B cell (primary cell): ENCODE measurements around the gene FASTK. TPM values are rescaled to one million over a fixed set of nuclear protein-coding genes. Genes with fewer than 3 reads are reported as not detected.
"Not testable (repeated sequence)": the region's sequence is repeated elsewhere in the genome, so short reads cannot be mapped to it uniquely, and the experiment has no call there.

Experiments used
- ATAC-seq: fragments of 200-7000 bp; cut with Tn5 transposase; one replicate; pipeline ENCODE4 v1.10.0; 2021; ENCODE audit warnings: low read depth, mild to moderate bottlenecking, moderate number of reproducible peaks, moderate library complexity
- CTCF ChIA-PET: fragments of 350-600 bp; sonication (Branson Sonifier 250); formaldehyde crosslinking; loops from one replicate; lab custom pipeline; 2021; ENCODE audit warnings: antibody characterized with exemption, inconsistent platforms; lab: Charles Lee
- POLR2A ChIA-PET: fragments of 350-600 bp; sonication (Branson Sonifier 250); formaldehyde crosslinking; loops from one replicate; lab custom pipeline; 2021; ENCODE audit warnings: antibody characterized with exemption; lab: Charles Lee
- DNase-seq: peaks from one replicate; pipeline ENCODE4 v3.0.0; 2013
- H2AFZ ChIP-seq: 2 replicates; pipeline ENCODE4 v1.6.1; 2012; ENCODE audit warnings: mild to moderate bottlenecking, low read depth, low read length; ENCODE audit not compliant: insufficient read depth, poor library complexity, severe bottlenecking
- H3K27ac ChIP-seq, 2 donors: 1 replicate in 1 of 2; 2 replicates in 1 of 2; pipeline ENCODE4 v1.5.1; 2012 to 2013; ENCODE audit warnings: low read length in 2 of 2, mild to moderate bottlenecking in 2 of 2, moderate library complexity in 1 of 2
- H3K27me3 ChIP-seq, 4 experiments: fragments of 200-600 bp in 1 of 4; sonication (generic) in 1 of 4; replicated peaks in 1 of 4; 1 replicate in 2 of 4; 2 replicates in 2 of 4; pipeline versions ENCODE4 v1.6.1 to v1.7.0; 2013 to 2016; ENCODE audit warnings: low read length in 3 of 4, mild to moderate bottlenecking in 2 of 4, mixed read lengths in 1 of 4, moderate library complexity in 1 of 4; ENCODE audit not compliant: insufficient read depth in 4 of 4, control insufficient read depth in 3 of 4; ENCODE audit errors: control extremely low read depth in 1 of 4
- H3K36me3 ChIP-seq, 2 experiments: replicated peaks in 1 of 2; 1 replicate in 1 of 2; 2 replicates in 1 of 2; pipeline versions ENCODE4 v1.6.1 to v1.7.1; 2013; ENCODE audit warnings: low read length in 1 of 2; ENCODE audit not compliant: insufficient read depth in 2 of 2, control insufficient read depth in 1 of 2; ENCODE audit errors: control extremely low read depth in 1 of 2, extremely low read depth in 1 of 2
- H3K4me1 ChIP-seq, 2 donors: fragments of 200-600 bp in 1 of 2; sonication (generic) in 1 of 2; 1 replicate in 1 of 2; 2 replicates in 1 of 2; pipeline versions ENCODE4 v1.5.1 to v1.6.1; 2013 to 2017; ENCODE audit warnings: low read length in 2 of 2; ENCODE audit not compliant: control insufficient read depth in 2 of 2, insufficient read depth in 2 of 2
- H3K4me2 ChIP-seq: replicated peaks from 2 replicates; pipeline ENCODE3; 2012; ENCODE audit warnings: mild to moderate bottlenecking, low read depth, low read length; ENCODE audit not compliant: poor library complexity, severe bottlenecking
- H3K4me3 ChIP-seq, 5 experiments: fragments of 200-600 bp in 1 of 5; sonication (generic) in 1 of 5; 1 replicate in 3 of 5; 2 replicates in 2 of 5; pipeline versions ENCODE4 v1.5.1 to v1.7.0; 2011 to 2016; ENCODE audit warnings: low read length in 4 of 5, mild to moderate bottlenecking in 4 of 5, low read depth in 2 of 5, control low read depth in 1 of 5, moderate library complexity in 1 of 5; ENCODE audit not compliant: insufficient read depth in 1 of 5; ENCODE audit errors: control extremely low read depth in 1 of 5, extremely low read depth in 1 of 5
- H3K79me2 ChIP-seq: fragments of 200-600 bp; sonication (generic); one replicate; pipeline ENCODE4 v1.6.0; 2016; ENCODE audit warnings: low read length; ENCODE audit not compliant: control insufficient read depth, insufficient read depth
- H3K9ac ChIP-seq: fragments of 200-600 bp; sonication (generic); 2 replicates; pipeline ENCODE4 v1.6.1; 2017; ENCODE audit warnings: mild to moderate bottlenecking, low read length, moderate library complexity
- H3K9me3 ChIP-seq, 3 donors: one replicate each; pipeline versions ENCODE4 v1.6.1 to v1.7.1; 2013; ENCODE audit warnings: low read length in 2 of 3; ENCODE audit not compliant: control insufficient read depth in 2 of 3, insufficient read depth in 1 of 3; ENCODE audit errors: control extremely low read depth in 1 of 3
- H4K20me1 ChIP-seq: 2 replicates; pipeline ENCODE4 v1.6.0; 2012; ENCODE audit warnings: mild to moderate bottlenecking, low read length; ENCODE audit not compliant: insufficient read depth, control insufficient read depth, poor library complexity, severe bottlenecking
- H3K27ac Mint-ChIP-seq: one replicate; pipeline ENCODE4 v1.8.0; 2021; ENCODE audit warnings: mixed read lengths
- H3K27me3 Mint-ChIP-seq: one replicate; pipeline ENCODE4 v1.8.0; 2021; ENCODE audit warnings: mixed read lengths
- H3K4me1 Mint-ChIP-seq: one replicate; pipeline ENCODE4 v1.8.0; 2021; ENCODE audit warnings: mixed read lengths
- H3K4me3 Mint-ChIP-seq: one replicate; pipeline ENCODE4 v1.8.0; 2021; ENCODE audit warnings: mixed read lengths
- H3K9me3 Mint-ChIP-seq: one replicate; pipeline ENCODE4 v1.8.0; 2022; ENCODE audit warnings: mixed read lengths; ENCODE audit not compliant: insufficient read depth
- EZH2 ChIP-seq: IDR thresholded peaks from 2 replicates; pipeline ENCODE4 v1.6.1; 2012; ENCODE audit warnings: borderline replicate concordance, low read depth, mild to moderate bottlenecking, moderate library complexity, low read length; ENCODE audit not compliant: insufficient read depth, poor library complexity, severe bottlenecking
- WGBS: methylation state at CpG from one replicate; pipeline ENCODE4 v1.1.5; 2013; ENCODE audit warnings: missing lambda C conversion rate; ENCODE audit not compliant: insufficient coverage; 5-methylcytosine and 5-hydroxymethylcytosine counted together
- intact Hi-C: fragments of 100-400 bp; cut with micrococcal nuclease; formaldehyde crosslinking; loops from one replicate; pipeline ENCODE4 v1.10.0; 2022
- polyA plus RNA-seq: library from polyadenylated mRNA; depleted of rRNA; stranded (reverse); fragments of >200 nt; gene quantifications from 2 replicates; pipeline ENCODE4 v1.2.3, GENCODE V29; 2012
- total RNA-seq, 2 donors: library from RNA; stranded (reverse); fragments of 120-200 nt in 1 of 2; gene quantifications; 1 replicate in 1 of 2; 2 replicates in 1 of 2; pipeline versions ENCODE4 v1.2.3 to v1.2.4, GENCODE V29; 2013 to 2022
- TF ChIP-seq, protein P1 (sequence below): fragments of 200-600 bp; IDR thresholded peaks from one replicate; pipeline ENCODE4 v1.8.0; 2022; ENCODE audit warnings: antibody characterized with exemption, mild to moderate bottlenecking

Gene FASTK
- total and polyA plus RNA-seq, 2 donors (not counting 1 experiment from before 2014, with no cell fraction given): 120 to 258 TPM

DNA sequence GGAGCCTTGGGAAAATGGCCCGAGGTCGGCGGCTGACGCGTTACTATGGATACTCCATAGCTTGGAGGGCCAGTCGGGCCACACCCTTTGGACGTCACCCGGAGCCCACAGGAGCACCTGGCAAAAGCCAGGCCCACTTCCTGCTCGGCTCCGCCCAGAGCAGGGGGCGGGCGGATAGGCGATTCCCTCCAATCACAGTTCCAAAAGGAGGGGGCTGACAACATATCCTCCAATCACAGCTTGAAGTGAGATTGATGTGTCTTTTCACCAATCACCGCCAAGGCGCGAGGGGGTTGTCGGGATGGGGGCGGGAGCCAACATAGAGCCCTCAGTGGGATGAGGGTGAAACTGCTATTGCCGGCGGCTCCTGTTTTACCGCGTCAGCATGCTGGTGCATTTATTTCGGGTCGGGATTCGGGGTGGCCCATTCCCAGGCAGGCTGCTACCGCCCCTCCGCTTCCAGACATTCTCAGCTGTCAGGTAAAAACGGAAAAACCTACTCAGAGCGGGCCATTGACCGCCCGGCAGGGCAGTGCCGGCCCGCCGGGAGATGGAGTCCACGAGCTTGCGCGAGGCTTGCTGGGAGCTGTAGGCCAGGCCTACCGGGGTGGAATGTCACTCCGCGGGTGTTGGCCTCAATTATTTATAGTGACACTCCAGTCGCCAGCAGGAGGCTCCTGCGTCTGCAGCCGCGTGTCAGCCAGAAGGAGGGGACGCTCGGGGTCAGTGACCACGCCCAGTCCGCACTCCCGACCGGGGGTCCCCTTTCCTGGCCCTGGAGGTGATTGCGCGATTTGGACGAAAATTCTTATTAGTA lies 52.3 kb downstream of the FASTK start, which contains the start of gene ABCB8:
Gene ABCB8, plus strand, starts transcription at position 320 of the 817 bp plus-strand sequence. Its CDS starts 66 bp downstream, at position 386.
- under 1% methylated on average over 49 of the region's 53 CpGs for WGBS
- Histone ChIP-seq H3K27me3 (peaks cover 0 to 20% (median 7%) of the 10 kb centered on the region in 4 experiments), H3K4me1 (peaks cover 11 to 17% of the 10 kb centered on the region in 2 donors), H3K27ac (peak within 1 kb of the TSS; percentile 95 to 96), H4K20me1 (no peaks in the 10 kb centered on the region), H3K79me2 (peaks cover 14% of the 10 kb centered on the region), H3K4me2 (peak within 1 kb of the TSS; percentile 82), H2AFZ (peak within 1 kb of the TSS; percentile 75), H3K9ac (peak within 1 kb of the TSS; percentile 76), H3K36me3 (no peaks in the 10 kb centered on the region), H3K4me3 (peak within 1 kb of the TSS; percentile 54 to 86 (median 78)), H3K9me3 (no peaks in the 10 kb centered on the region)
- Mint-ChIP-seq H3K27ac (peak within 1 kb of the TSS; percentile 99), H3K4me3 (peak within 1 kb of the TSS; percentile 97), H3K4me1 (peaks cover 23% of the 10 kb centered on the region), H3K9me3 (no peaks in the 10 kb centered on the region), H3K27me3 (peaks cover 7% of the 10 kb centered on the region)
- ChIA-PET POLR2A (interaction anchor here (0.5 to 1.5 kb wide), 6 partner anchors 10 to 220 kb away, joined by 3 to 12 read pairs (median 6); partner anchors contain the start of gene FASTK), CTCF (interaction anchor here (0.8 to 2.8 kb wide), 10 partner anchors 9 to 83 kb away, joined by 3 to 25 read pairs (median 3); partner anchors contain the start of gene TMUB1)
- DNase-seq (peak; percentile 99), ATAC-seq (peak; percentile 92)
- no peak for TF ChIP-seq EZH2
- TF ChIP-seq, protein P1, sequence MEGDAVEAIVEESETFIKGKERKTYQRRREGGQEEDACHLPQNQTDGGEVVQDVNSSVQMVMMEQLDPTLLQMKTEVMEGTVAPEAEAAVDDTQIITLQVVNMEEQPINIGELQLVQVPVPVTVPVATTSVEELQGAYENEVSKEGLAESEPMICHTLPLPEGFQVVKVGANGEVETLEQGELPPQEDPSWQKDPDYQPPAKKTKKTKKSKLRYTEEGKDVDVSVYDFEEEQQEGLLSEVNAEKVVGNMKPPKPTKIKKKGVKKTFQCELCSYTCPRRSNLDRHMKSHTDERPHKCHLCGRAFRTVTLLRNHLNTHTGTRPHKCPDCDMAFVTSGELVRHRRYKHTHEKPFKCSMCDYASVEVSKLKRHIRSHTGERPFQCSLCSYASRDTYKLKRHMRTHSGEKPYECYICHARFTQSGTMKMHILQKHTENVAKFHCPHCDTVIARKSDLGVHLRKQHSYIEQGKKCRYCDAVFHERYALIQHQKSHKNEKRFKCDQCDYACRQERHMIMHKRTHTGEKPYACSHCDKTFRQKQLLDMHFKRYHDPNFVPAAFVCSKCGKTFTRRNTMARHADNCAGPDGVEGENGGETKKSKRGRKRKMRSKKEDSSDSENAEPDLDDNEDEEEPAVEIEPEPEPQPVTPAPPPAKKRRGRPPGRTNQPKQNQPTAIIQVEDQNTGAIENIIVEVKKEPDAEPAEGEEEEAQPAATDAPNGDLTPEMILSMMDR: peak; percentile 25
- intact Hi-C loops: loop anchor here (1.0 to 10.0 kb wide), 10 partner anchors 10 to 1256 kb away; partner anchors contain the start of genes ABCF2, CHPF2, REPIN1 and TMUB1

DNA sequence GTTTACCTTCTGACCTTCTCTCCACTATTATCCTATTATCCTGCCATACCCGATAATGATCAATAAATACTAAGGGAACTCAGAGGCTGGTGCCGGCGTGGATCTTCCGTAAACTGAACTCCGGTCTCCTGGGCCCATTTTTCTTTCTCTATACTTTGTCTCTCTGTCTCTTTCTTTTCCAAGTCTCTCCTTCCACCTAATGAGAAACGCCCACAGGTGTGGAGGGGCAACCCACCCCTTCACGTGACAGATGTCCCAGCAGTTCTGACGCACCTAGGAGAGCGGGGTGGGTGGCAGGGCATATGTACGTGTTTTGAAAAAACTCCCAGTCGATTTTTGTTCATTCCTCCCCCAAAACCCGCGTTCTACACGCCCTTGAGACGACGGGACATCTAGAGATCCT lies 52.9 kb downstream of the FASTK start:
- peak; percentile 5 for ATAC-seq
- peaks cover 11 to 17% of the 10 kb centered on the region in 2 donors for H3K4me1 ChIP-seq
- POLR2A ChIA-PET: interaction anchor here (0.5 to 1.5 kb wide), 6 partner anchors 10 to 220 kb away, joined by 3 to 12 read pairs (median 6); partner anchors contain the start of gene FASTK
- Mint-ChIP-seq H3K4me1 (peaks cover 23% of the 10 kb centered on the region), H3K27ac (peak overlapping the region; percentile 99), H3K27me3 (peaks cover 13% of the 10 kb centered on the region), H3K4me3 (peak overlapping the region; percentile 97)
- peaks cover 14% of the 10 kb centered on the region for H3K79me2 ChIP-seq
- peak overlapping the region; percentile 76 for H3K9ac ChIP-seq
- peak overlapping the region; percentile 54 to 86 (median 78) for H3K4me3 ChIP-seq
- not testable (repeated sequence) for H4K20me1 ChIP-seq, DNase-seq, H3K36me3 ChIP-seq, H3K9me3 Mint-ChIP-seq, H3K9me3 ChIP-seq
- peak overlapping the region; percentile 82 for H3K4me2 ChIP-seq
- H2AFZ ChIP-seq: peak overlapping the region; percentile 75
- peak overlapping the region; percentile 95 to 96 for H3K27ac ChIP-seq
- intact Hi-C loops: loop anchor here (1.0 to 10.0 kb wide), 10 partner anchors 9 to 1255 kb away; partner anchors contain the start of genes ABCF2, CHPF2, REPIN1 and TMUB1
- CTCF ChIA-PET: interaction anchor here (0.8 to 2.8 kb wide), 7 partner anchors 9 to 57 kb away, joined by 3 to 25 read pairs (median 3); partner anchors contain the start of gene TMUB1
- 12% methylated on average over 15 of the region's 16 CpGs for WGBS
- H3K27me3 ChIP-seq: peaks cover 0 to 26% (median 7%) of the 10 kb centered on the region in 4 experiments
